NCI-H2107 (cell line): ENCODE results near the gene KIAA1143.

Source experiments
- DNase-seq: peaks from one replicate; lab custom pipeline; 2025; lab: John Stamatoyannopoulos, UW

Gene KIAA1143

GRCh38 chr3:44761424-44762169 lies at the start of gene KIAA1143, which contains the start of gene KIF15:
Gene KIAA1143, minus strand, starts transcription at chr3:44761619. Its CDS starts 17 bp downstream, at chr3:44761602.
Gene KIF15, plus strand, starts transcription at chr3:44761794. Its CDS starts 72 bp downstream, at chr3:44761866.
- DNase-seq, result peak; percentile 76

GRCh38 chr3:44805960-44806359 lies 44.5 kb upstream of the KIAA1143 start:
- no peak for DNase-seq

- no peak for DNase-seq
These were observed 41.9 kb upstream of the KIAA1143 start for GRCh38 chr3:44803298-44803697.

DNA sequence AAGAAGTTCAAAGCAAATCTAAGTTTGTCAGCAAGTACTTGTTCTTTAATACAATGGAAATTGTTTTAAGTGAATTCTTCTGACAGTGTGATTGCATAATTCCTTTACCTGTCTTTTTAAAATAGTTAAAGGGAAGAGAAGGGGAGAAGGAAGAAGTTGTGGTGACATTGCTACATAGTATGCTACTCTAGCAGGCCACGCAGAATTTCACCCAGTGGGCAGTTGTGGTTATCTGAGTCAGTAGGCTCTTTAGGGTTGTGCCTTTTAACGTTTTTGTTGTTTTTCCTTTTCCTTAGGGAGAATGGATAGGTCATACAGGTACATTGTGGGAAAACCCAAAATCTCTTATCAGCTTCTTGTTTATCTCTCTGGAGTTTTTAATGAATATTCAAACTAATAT lies 40.6 kb upstream of the KIAA1143 start:
- no peak for DNase-seq

GRCh38 chr3:44795197-44795596 lies 33.8 kb upstream of the KIAA1143 start:
- no peak for DNase-seq

GRCh38 chr3:44782891-44783290 lies 21.5 kb upstream of the KIAA1143 start:
- DNase-seq, result no peak

- DNase-seq, result no peak
These were observed 10.7 kb upstream of the KIAA1143 start for GRCh38 chr3:44772099-44772442.

DNA sequence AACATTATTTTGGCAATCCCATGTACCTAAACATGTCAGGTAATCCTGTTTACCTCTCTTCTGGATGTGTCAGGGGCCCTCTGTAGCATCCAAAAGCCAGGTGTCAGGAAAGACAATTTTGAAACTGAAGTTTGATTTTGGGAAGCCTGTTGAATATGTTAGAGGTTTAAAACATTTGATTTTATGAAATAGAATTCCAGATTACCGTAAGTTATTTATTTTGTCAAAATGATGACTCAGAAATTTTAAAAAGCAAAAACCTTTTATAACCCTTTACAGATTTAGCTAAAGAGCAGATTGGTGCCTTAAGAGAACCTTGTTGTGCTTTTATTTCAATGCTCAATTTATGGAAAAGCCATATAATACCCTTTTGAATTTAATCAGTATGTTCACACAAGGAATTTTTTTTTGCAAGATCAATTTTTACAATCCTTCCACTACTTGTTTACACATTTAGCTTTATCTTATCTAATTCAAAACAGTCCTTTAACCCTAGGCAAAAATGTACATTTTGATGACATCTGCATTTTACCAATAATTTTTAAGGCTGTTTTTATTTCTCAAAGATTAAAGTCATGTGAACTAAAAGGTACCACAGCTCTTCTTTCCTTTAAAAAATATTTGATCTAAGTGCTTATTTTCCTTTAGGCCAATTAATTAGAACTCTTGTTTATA lies 10.1 kb upstream of the KIAA1143 start:
- DNase-seq, result no peak

DNA sequence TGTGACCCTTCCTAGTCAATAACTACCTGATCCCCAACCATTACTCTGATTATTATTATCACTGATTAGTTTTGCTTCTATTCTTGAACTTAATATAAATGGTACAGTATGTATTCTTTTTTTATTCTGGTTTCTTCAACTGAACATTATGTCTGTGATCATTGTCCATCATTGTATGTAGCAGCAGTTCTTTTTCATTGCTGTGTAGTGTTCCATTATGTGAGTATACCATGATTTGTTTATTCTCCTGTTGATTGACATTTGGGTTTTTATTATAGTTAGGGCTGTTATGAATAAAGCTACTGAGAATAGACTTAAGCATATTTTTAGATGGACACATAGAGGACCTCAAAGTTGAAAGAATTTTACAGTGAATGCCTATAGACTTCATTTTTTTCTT lies 2.8 kb upstream of the KIAA1143 start:
- DNase-seq, result no peak

DNA sequence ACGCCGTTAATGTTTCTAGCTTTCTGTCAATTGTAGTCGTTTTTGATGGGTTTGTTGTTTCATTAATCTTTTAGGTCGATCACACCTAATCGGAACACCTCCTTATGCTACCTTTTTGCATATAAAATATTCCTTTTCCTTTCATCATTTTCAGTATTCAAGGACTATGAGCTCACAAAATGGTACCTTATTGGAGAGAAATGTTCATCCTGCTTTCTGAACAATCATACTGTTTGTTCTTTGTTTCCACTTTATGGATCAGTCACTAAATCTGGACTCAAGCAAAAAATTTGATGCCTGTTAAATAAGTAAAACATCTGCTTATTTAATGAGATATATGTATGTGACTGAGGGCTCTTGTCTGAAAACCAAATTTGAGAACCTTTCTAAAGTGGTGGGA lies 1.3 kb upstream of the KIAA1143 start:
- DNase-seq, result no peak

DNA sequence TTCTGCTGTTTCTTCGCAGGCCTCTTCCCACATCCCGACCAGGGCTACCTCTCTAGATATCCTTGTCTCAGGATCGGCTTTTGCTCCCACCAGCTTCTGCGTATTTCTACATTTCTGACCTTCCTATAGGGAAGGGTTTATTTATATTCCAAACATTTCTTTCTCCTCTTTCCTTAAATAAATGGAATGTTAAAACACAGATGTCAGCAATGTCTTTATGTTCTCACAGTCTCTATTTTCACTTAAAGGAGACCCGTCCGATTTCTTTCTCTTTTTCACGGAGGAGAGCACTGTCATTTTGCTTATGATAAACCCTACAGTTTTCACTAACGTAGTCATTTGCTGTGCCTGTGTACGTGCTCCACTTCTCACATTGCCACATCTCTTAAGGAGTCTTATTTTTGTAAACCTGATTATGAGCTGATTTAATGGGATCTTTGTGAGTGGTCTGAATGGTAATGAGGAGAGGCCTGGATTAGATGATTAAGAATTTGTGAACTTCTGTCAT lies 805 bp upstream of the KIAA1143 start:
- no peak for DNase-seq

DNA sequence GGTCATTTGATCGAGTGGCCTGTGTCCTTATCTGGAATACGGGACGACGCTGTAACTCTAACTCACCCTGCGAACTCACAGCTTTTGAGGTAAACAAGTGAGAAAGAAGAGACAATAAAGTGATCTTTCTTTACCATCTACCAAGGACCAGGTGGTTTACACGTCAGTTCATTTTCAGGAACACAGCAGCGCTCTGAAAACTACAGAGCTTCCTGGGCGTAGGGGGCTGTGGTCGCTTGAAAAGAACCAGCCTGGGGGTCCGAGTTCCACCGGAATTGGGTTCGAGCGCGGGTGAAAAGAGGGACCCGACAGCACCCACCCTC lies 357 bp downstream of the KIAA1143 start:
- no peak for DNase-seq

DNA sequence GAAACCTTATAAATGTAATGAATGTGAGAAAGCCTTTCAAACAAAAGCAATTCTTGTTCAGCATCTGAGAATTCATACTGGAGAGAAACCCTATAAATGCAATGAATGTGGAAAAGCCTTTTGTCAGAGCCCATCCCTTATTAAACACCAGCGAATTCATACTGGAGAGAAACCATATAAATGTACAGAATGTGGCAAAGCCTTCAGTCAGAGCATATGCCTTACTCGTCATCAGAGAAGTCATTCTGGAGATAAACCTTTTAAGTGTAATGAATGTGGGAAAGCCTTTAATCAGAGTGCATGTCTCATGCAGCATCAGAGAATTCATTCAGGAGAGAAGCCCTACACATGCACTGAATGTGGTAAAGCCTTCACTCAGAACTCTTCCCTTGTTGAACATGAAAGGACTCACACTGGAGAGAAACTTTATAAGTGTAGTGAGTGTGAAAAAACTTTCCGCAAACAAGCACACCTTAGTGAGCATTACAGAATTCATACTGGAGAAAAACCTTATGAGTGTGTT lies 26.7 kb downstream of the KIAA1143 start:
- no peak for DNase-seq

- DNase-seq, result peak; percentile 39
These were observed 32.0 kb downstream of the KIAA1143 start, which contains the start of gene ZNF501 for GRCh38 chr3:44729384-44729910. Gene ZNF501, plus strand, starts transcription at chr3:44729635. Its CDS starts 4,787 bp downstream, at chr3:44734422.

GRCh38 chr3:44722103-44722401 lies 39.4 kb downstream of the KIAA1143 start:
- no peak for DNase-seq

- no peak for DNase-seq
These were observed 40.0 kb downstream of the KIAA1143 start for GRCh38 chr3:44721231-44722102.

GRCh38 chr3:44712455-44713075 lies 48.9 kb downstream of the KIAA1143 start, which contains the start of gene ZNF502:
Gene ZNF502, plus strand, starts transcription at chr3:44712660. Its CDS starts 7,602 bp downstream, at chr3:44720262.
- DNase-seq, result no peak
